Panc1 (cell line): ENCODE data around the gene RXRB. TPM values are rescaled to one million over a fixed set of nuclear protein-coding genes. Genes with fewer than 3 reads are reported as not detected.

Source experiments
- ATAC-seq: fragments of 200-7000 bp; cut with Tn5 transposase; 2 replicates; pipeline ENCODE4 v1.9.1; 2020; ENCODE audit warnings: mild to moderate bottlenecking, moderate library complexity
- BruUV-seq: library from RNA; stranded (reverse); fragments of 400-500 nt; replicated peaks from 2 replicates; lab custom pipeline; 2021; lab: Mats Ljungman, UMichigan
- CTCF ChIA-PET: fragments of 300-600 bp; sonication (Branson Sonifier 250); formaldehyde crosslinking; loops from one replicate; lab custom pipeline; 2022; ENCODE audit warnings: antibody characterized with exemption; lab: Charles Lee
- POLR2A ChIA-PET: fragments of 300-600 bp; sonication (Branson Sonifier 250); formaldehyde crosslinking; loops from one replicate; lab custom pipeline; 2022; ENCODE audit warnings: antibody characterized with exemption; lab: Charles Lee
- DNase-seq: peaks from one replicate; pipeline ENCODE4 v3.0.0-alpha.2; 2010; ENCODE audit warnings: low read depth, low spot score
- H3K27ac ChIP-seq: 2 replicates; pipeline ENCODE4 v1.5.1; 2011; ENCODE audit warnings: mild to moderate bottlenecking, low read length, inconsistent platforms
- H3K27me3 ChIP-seq: fragments of 200-500 bp; sonication (Bioruptor generic); 2 replicates; pipeline ENCODE4 v1.6.0; 2014; ENCODE audit warnings: low read length, inconsistent platforms; ENCODE audit not compliant: control insufficient read depth, insufficient read depth
- H3K36me3 ChIP-seq: fragments of 200-500 bp; sonication (Bioruptor generic); 2 replicates; pipeline ENCODE4 v1.5.1; 2014; ENCODE audit warnings: inconsistent platforms, mild to moderate bottlenecking, low read length, moderate library complexity; ENCODE audit not compliant: control insufficient read depth, insufficient read depth
- H3K4me1 ChIP-seq: 2 replicates; pipeline ENCODE4 v1.5.1; 2011; ENCODE audit warnings: inconsistent platforms, mild to moderate bottlenecking, low read length, moderate library complexity; ENCODE audit not compliant: control insufficient read depth, insufficient read depth
- H3K4me3 ChIP-seq, 2 experiments: 2 replicates each; pipeline ENCODE4 v1.5.1; 2011 to 2012; ENCODE audit warnings: low read depth in 2 of 2, low read length in 2 of 2, mild to moderate bottlenecking in 2 of 2, inconsistent platforms in 1 of 2, moderate library complexity in 1 of 2
- H3K9me3 ChIP-seq: fragments of 200-500 bp; sonication (Bioruptor generic); 2 replicates; pipeline ENCODE4 v1.5.1; 2014; ENCODE audit warnings: low read depth, mild to moderate bottlenecking, inconsistent platforms, low read length, moderate library complexity; ENCODE audit not compliant: control insufficient read depth, insufficient read depth
- POLR2AphosphoS5 ChIP-seq: IDR thresholded peaks from 2 replicates; pipeline ENCODE4 v1.6.1; 2012; ENCODE audit warnings: mild to moderate bottlenecking, low read depth, low read length, moderate library complexity
- REST ChIP-seq, 2 experiments: IDR thresholded peaks; 2 replicates each; pipeline ENCODE4 v1.6.1; 2011 to 2012; ENCODE audit warnings: low read depth in 2 of 2, control low read depth in 1 of 2, low read length in 1 of 2, mild to moderate bottlenecking in 1 of 2, moderate library complexity in 1 of 2; ENCODE audit not compliant: insufficient read depth in 1 of 2
- SIN3A ChIP-seq: IDR thresholded peaks from 2 replicates; pipeline ENCODE4 v1.6.1; 2012; ENCODE audit warnings: low read depth, mild to moderate bottlenecking, low read length, moderate library complexity, borderline replicate concordance; ENCODE audit not compliant: insufficient read depth
- TCF7L2 ChIP-seq: IDR thresholded peaks from 2 replicates; pipeline ENCODE4 v1.6.1; 2011; ENCODE audit warnings: mild to moderate bottlenecking, low read depth, low read length, inconsistent platforms
- in situ Hi-C: cut with HindIII; loops from 2 replicates; pipeline ENCODE4 v1.10.0; 2016; ENCODE audit warnings: low sequenced_read_pairs, low pct_unique_long_range_greater_than_20kb
- intact Hi-C: fragments of 100-400 bp; cut with micrococcal nuclease; formaldehyde crosslinking; loops from one replicate; pipeline ENCODE4 v1.10.0; 2022; ENCODE audit not compliant: unreplicated experiment
- total RNA-seq: library from RNA; stranded (reverse); gene quantifications from one replicate; pipeline ENCODE4 v1.2.1, GENCODE V29; 2021; ENCODE audit not compliant: unreplicated experiment
- TF ChIP-seq, protein P1 (sequence below): fragments of 450-650 bp; IDR thresholded peaks from 2 replicates; pipeline ENCODE4 v1.5.1; 2017; ENCODE audit warnings: mild to moderate bottlenecking

The RXRB gene
- total RNA-seq, 1 experiment from 2014 or later: 27.4 TPM

- CTCF ChIA-PET: interaction anchor here (0.5 kb wide), 1 partner anchor 972 kb away, joined by 4 read pairs; no protein-coding TSS in a partner anchor
- POLR2A ChIA-PET: no interaction called here
- intact Hi-C loops: no loop called here
- Histone ChIP-seq H3K27me3 (no peaks in the 10 kb centered on the region), H3K27ac (no peak overlapping the region), H3K4me1 (no peaks in the 10 kb centered on the region), H3K4me3 (no peak overlapping the region), H3K9me3 (no peaks in the 10 kb centered on the region; the same call in 1 of the 2 replicates), H3K36me3 (no peaks in the 10 kb centered on the region)
- no TSS peak for BruUV-seq
- TF ChIP-seq REST (IDR thresholded peaks at IDR 0.05; ENCODE audit: insufficient read depth in 1 of 2, low read depth in 2 of 2, low read length in 1 of 2) (no peak), SIN3A (no peak), POLR2AphosphoS5 (no peak), TCF7L2 (no peak)
- TF ChIP-seq, protein P1, sequence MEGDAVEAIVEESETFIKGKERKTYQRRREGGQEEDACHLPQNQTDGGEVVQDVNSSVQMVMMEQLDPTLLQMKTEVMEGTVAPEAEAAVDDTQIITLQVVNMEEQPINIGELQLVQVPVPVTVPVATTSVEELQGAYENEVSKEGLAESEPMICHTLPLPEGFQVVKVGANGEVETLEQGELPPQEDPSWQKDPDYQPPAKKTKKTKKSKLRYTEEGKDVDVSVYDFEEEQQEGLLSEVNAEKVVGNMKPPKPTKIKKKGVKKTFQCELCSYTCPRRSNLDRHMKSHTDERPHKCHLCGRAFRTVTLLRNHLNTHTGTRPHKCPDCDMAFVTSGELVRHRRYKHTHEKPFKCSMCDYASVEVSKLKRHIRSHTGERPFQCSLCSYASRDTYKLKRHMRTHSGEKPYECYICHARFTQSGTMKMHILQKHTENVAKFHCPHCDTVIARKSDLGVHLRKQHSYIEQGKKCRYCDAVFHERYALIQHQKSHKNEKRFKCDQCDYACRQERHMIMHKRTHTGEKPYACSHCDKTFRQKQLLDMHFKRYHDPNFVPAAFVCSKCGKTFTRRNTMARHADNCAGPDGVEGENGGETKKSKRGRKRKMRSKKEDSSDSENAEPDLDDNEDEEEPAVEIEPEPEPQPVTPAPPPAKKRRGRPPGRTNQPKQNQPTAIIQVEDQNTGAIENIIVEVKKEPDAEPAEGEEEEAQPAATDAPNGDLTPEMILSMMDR: no peak
- in situ Hi-C loops: no loop called here
- ATAC-seq (no peak), DNase-seq (no peak)
These were observed 14.7 kb downstream of the RXRB start for GRCh38 chr6:33185654-33186187.

GRCh38 chr6:33185190-33185589 lies 15.3 kb downstream of the RXRB start:
- BruUV-seq: no TSS peak
- ChIA-PET POLR2A (no interaction called here), CTCF (no interaction called here)
- Histone ChIP-seq H3K27ac (no peak overlapping the region), H3K9me3 (no peaks in the 10 kb centered on the region; the same call in 1 of the 2 replicates), H3K36me3 (no peaks in the 10 kb centered on the region), H3K4me3 (no peak overlapping the region), H3K27me3 (no peaks in the 10 kb centered on the region), H3K4me1 (no peaks in the 10 kb centered on the region)
- DNase-seq (no peak), ATAC-seq (no peak)
- TF ChIP-seq SIN3A (no peak), POLR2AphosphoS5 (no peak), REST (IDR thresholded peaks at IDR 0.05; ENCODE audit: insufficient read depth in 1 of 2, low read depth in 2 of 2, low read length in 1 of 2) (no peak), TCF7L2 (no peak)
- TF ChIP-seq, protein P1: no peak
- intact Hi-C loops: no loop called here
- in situ Hi-C loops: no loop called here
